Loucy (cell line): Measurements from ENCODE around the gene GNAT1.
"Not testable (repeated sequence)": the region's sequence is repeated elsewhere in the genome, so short reads cannot be mapped to it uniquely, and the experiment has no call there.

Experiments used
- EZH2phosphoT487 ChIP-seq: fragments of 200-600 bp; IDR thresholded peaks from 2 replicates; pipeline ENCODE4 v1.6.1; 2018; ENCODE audit warnings: antibody characterized with exemption, mild to moderate bottlenecking, moderate library complexity, borderline replicate concordance
- TF ChIP-seq, protein P1 (sequence below): fragments of 200-600 bp; sonication (generic); conservative IDR thresholded peaks from 2 replicates; pipeline ENCODE4 v1.5.1; 2014; ENCODE audit warnings: mild to moderate bottlenecking, antibody characterized with exemption, low read length

GRCh38 chr3:50228184-50228763, 36.9 kb downstream of the GNAT1 start:
- TF ChIP-seq, protein P1, sequence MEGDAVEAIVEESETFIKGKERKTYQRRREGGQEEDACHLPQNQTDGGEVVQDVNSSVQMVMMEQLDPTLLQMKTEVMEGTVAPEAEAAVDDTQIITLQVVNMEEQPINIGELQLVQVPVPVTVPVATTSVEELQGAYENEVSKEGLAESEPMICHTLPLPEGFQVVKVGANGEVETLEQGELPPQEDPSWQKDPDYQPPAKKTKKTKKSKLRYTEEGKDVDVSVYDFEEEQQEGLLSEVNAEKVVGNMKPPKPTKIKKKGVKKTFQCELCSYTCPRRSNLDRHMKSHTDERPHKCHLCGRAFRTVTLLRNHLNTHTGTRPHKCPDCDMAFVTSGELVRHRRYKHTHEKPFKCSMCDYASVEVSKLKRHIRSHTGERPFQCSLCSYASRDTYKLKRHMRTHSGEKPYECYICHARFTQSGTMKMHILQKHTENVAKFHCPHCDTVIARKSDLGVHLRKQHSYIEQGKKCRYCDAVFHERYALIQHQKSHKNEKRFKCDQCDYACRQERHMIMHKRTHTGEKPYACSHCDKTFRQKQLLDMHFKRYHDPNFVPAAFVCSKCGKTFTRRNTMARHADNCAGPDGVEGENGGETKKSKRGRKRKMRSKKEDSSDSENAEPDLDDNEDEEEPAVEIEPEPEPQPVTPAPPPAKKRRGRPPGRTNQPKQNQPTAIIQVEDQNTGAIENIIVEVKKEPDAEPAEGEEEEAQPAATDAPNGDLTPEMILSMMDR, result not testable (repeated sequence)
- not testable (repeated sequence) for TF ChIP-seq EZH2phosphoT487
